IPS DF 4.7 (cell line): Measurements from ENCODE around the gene FAM241A.
"Not testable (repeated sequence)": the region's sequence is repeated elsewhere in the genome, so short reads cannot be mapped to it uniquely, and the experiment has no call there.

ENCODE experiments used
- DNase-seq: peaks from one replicate; pipeline ENCODE4 v3.0.0-alpha.2; 2013; ENCODE audit warnings: low spot score; ENCODE audit errors: extremely low read depth

FAM241A gene

GRCh38 chr4:112172180-112172579 lies 26.9 kb downstream of the FAM241A start:
- no peak for DNase-seq

GRCh38 chr4:112173593-112174558 lies 28.6 kb downstream of the FAM241A start:
- no peak for DNase-seq

GRCh38 chr4:112175840-112176239 lies 30.6 kb downstream of the FAM241A start:
- no peak for DNase-seq

GRCh38 chr4:112176596-112176995 lies 31.3 kb downstream of the FAM241A start:
- no peak for DNase-seq

- DNase-seq = not testable (repeated sequence)
Observed at GRCh38 chr4:112178741-112179140, 33.5 kb downstream of the FAM241A start.

GRCh38 chr4:112181358-112182000 lies 36.2 kb downstream of the FAM241A start:
- DNase-seq = no peak

- no peak for DNase-seq
Observed at GRCh38 chr4:112182604-112183003, 37.4 kb downstream of the FAM241A start.

- DNase-seq = no peak
Observed at GRCh38 chr4:112183252-112183651, 38.0 kb downstream of the FAM241A start.

GRCh38 chr4:112184438-112184837 lies 39.2 kb downstream of the FAM241A start:
- DNase-seq = no peak

- no peak for DNase-seq
Observed at GRCh38 chr4:112185334-112185733, 40.1 kb downstream of the FAM241A start.

- no peak for DNase-seq
Observed at GRCh38 chr4:112185740-112186670, 40.8 kb downstream of the FAM241A start.

GRCh38 chr4:112189754-112190153 lies 44.5 kb downstream of the FAM241A start:
- DNase-seq = no peak

GRCh38 chr4:112190684-112191083 lies 45.4 kb downstream of the FAM241A start:
- DNase-seq = no peak

GRCh38 chr4:112196461-112196860 lies 51.2 kb downstream of the FAM241A start:
- no peak for DNase-seq

GRCh38 chr4:112199041-112199440 lies 53.8 kb downstream of the FAM241A start:
- DNase-seq = no peak

- DNase-seq = no peak
Observed at GRCh38 chr4:112201915-112202505, 56.8 kb downstream of the FAM241A start.

GRCh38 chr4:112203593-112203992 lies 58.3 kb downstream of the FAM241A start:
- no peak for DNase-seq

GRCh38 chr4:112206431-112206830 lies 61.2 kb downstream of the FAM241A start:
- DNase-seq = no peak

GRCh38 chr4:112208137-112209095 lies 63.2 kb downstream of the FAM241A start:
- DNase-seq = not testable (repeated sequence)

GRCh38 chr4:112210777-112211176 lies 65.5 kb downstream of the FAM241A start:
- DNase-seq = no peak
